ENCODE results near the gene FUOM.

- TF ChIP-seq CTCF (IDR thresholded peaks at IDR 0.05; ENCODE audit: extremely low read depth in 1 of 2, insufficient read depth in 1 of 2, low read depth in 1 of 2, low read length in 2 of 2) (no peak), JUN (IDR thresholded peaks at IDR 0.05; ENCODE audit: borderline replicate concordance, insufficient read depth, insufficient read length, low read depth) (no peak), POLR2AphosphoS5 (IDR thresholded peaks at IDR 0.05; ENCODE audit: insufficient read depth, low read depth, low read length) (no peak), EZH2 (IDR thresholded peaks at IDR 0.05; ENCODE audit: borderline replicate concordance, low read depth, low read length, severe bottlenecking) (no peak), POLR2A (IDR thresholded peaks at IDR 0.05; ENCODE audit: low read depth, low read length) (no peak)
Observed at GRCh38 chr10:133311570-133311969, 46.2 kb downstream of the FUOM start.

All from endothelial cell of umbilical vein (primary cell).